Peyer's patch (tissue), 4 donors: ENCODE results near the gene R3HDM2.

Experiments used
- POLR2A ChIP-seq, 2 donors: fragments of 450-650 bp; IDR thresholded peaks; one replicate each; pipeline ENCODE4 v1.5.1; 2017; ENCODE audit warnings: antibody characterized with exemption in 2 of 2, mild to moderate bottlenecking in 2 of 2, moderate library complexity in 2 of 2
- TF ChIP-seq, protein P1 (sequence below), 6 experiments: fragments of 450-650 bp in 4 of 6; fragments of 200-600 bp in 2 of 6; sonication (generic) in 1 of 6; IDR thresholded peaks; one replicate each; pipeline ENCODE4 v1.5.1; 2017 to 2019; ENCODE audit warnings: antibody characterized with exemption in 6 of 6, mild to moderate bottlenecking in 3 of 6, moderate library complexity in 1 of 6

DNA sequence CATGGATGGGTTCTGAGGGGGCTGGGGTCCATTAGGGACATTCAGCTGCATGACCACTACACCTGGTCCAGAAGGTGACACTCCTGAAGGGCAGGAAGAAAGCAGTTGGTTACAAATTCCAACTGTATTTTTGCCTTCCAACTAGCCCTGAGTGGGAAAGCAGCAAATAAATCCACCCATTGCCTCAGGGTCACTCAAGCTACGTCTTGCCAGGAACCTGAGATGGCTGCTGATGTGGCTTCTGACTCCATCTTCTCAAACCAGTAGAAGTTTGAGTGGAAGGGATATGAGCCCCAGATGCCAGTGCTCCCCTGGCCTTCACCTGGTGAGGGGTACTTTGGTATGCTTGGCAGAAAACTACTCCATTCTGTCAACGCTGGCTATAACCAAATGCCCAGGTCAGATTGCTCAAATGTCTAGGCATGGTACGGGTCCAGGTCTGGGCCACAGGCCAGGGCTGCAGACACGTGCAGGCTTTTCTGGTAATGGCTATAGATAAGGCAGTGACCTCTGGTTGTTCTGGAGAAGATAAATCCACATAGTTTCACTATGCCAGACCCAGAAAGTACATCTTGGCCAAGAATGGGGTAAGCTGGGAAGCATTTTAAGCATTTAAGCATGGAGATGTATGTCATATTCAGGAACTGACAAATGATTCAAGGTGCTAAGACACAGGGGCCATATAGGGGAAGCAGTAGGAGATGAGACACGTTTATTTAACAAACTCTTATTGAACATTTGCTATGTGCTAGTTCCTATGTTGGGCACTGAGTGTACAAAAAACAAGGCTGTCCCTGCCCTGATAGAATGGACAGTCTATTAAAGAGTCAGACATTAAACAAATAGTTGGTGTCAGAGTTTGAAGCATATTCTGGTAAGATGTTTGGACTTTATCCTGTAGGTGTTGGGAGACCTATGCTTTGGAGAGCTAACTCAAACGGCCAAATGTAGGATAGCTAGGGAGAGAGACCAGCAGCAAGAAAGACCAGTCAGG is 171.6 kb downstream of the R3HDM2 start:
- TF ChIP-seq, protein P1, sequence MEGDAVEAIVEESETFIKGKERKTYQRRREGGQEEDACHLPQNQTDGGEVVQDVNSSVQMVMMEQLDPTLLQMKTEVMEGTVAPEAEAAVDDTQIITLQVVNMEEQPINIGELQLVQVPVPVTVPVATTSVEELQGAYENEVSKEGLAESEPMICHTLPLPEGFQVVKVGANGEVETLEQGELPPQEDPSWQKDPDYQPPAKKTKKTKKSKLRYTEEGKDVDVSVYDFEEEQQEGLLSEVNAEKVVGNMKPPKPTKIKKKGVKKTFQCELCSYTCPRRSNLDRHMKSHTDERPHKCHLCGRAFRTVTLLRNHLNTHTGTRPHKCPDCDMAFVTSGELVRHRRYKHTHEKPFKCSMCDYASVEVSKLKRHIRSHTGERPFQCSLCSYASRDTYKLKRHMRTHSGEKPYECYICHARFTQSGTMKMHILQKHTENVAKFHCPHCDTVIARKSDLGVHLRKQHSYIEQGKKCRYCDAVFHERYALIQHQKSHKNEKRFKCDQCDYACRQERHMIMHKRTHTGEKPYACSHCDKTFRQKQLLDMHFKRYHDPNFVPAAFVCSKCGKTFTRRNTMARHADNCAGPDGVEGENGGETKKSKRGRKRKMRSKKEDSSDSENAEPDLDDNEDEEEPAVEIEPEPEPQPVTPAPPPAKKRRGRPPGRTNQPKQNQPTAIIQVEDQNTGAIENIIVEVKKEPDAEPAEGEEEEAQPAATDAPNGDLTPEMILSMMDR (IDR thresholded peaks at IDR 0.05): no peak
- no peak for TF ChIP-seq POLR2A (IDR thresholded peaks at IDR 0.05)
